Fibroblast of villous mesenchyme (primary cell): ENCODE measurements around the gene TTC28. TPM values are rescaled to one million over a fixed set of nuclear protein-coding genes. Genes with fewer than 3 reads are reported as not detected.
A peak's percentile ranks its signal among the peaks of the same experiment; 100 is the strongest.

Experiments
- DNase-seq: peaks from one replicate; pipeline ENCODE4 v3.0.0-alpha.2; 2010; ENCODE audit warnings: low read depth
- H3K4me3 ChIP-seq: 2 replicates; pipeline ENCODE4 v1.5.1; 2011; ENCODE audit warnings: low read depth, mild to moderate bottlenecking, low read length
- CTCF ChIP-seq: IDR thresholded peaks from 2 replicates; pipeline ENCODE4 v1.5.1; 2012; ENCODE audit warnings: low read depth, mild to moderate bottlenecking, low read length; ENCODE audit not compliant: insufficient read depth
- total RNA-seq: library from RNA; depleted of rRNA; stranded (reverse); fragments of >200 nt; gene quantifications from 2 replicates; pipeline ENCODE4 v1.2.3, GENCODE V29; 2012

TTC28 gene
- total RNA-seq, 1 donor: 23.3 TPM

GRCh38 chr22:28232204-28232603 lies 447.4 kb downstream of the TTC28 start:
- H3K4me3 ChIP-seq: no peak overlapping the region
- TF ChIP-seq CTCF: no peak
- DNase-seq: no peak

GRCh38 chr22:28231441-28231840 lies 448.2 kb downstream of the TTC28 start:
- H3K4me3 ChIP-seq: no peak overlapping the region
- TF ChIP-seq CTCF: no peak
- DNase-seq: peak; percentile 53

GRCh38 chr22:28230671-28231070 lies 449.0 kb downstream of the TTC28 start:
- no peak overlapping the region for H3K4me3 ChIP-seq

GRCh38 chr22:28229566-28230485 lies 449.8 kb downstream of the TTC28 start:
- DNase-seq: peak; percentile 30
- TF ChIP-seq CTCF: no peak

More at GRCh38 chr22:28230671-28231070, 449.0 kb downstream of the TTC28 start:
- TF ChIP-seq CTCF: no peak
- DNase-seq: no peak

GRCh38 chr22:28223826-28224225 lies 455.8 kb downstream of the TTC28 start:
- TF ChIP-seq CTCF: no peak
- no peak overlapping the region for H3K4me3 ChIP-seq
- no peak for DNase-seq

More at GRCh38 chr22:28229566-28230485, 449.8 kb downstream of the TTC28 start:
- H3K4me3 ChIP-seq: no peak overlapping the region

- no peak overlapping the region for H3K4me3 ChIP-seq
- TF ChIP-seq CTCF: no peak
- DNase-seq: no peak
Observed at GRCh38 chr22:28222976-28223745, 456.5 kb downstream of the TTC28 start.
